Stimulated activated CD4-positive, alpha-beta T cell treated with anti-CD3 and anti-CD28 coated beads, Interleukin-1b, Interleukin-23, amount 100 ng/mL, for 24 hours (primary cell): ENCODE data around the gene MAGI3.
"Not testable (repeated sequence)": the region's sequence is repeated elsewhere in the genome, so short reads cannot be mapped to it uniquely, and the experiment has no call there.

Experiments used
- DNase-seq, 4 experiments: peaks; one replicate each; pipeline ENCODE4 v3.0.0-alpha.2; 2020; ENCODE audit warnings: low read depth in 4 of 4, low spot score in 1 of 4

The MAGI3 gene

DNA sequence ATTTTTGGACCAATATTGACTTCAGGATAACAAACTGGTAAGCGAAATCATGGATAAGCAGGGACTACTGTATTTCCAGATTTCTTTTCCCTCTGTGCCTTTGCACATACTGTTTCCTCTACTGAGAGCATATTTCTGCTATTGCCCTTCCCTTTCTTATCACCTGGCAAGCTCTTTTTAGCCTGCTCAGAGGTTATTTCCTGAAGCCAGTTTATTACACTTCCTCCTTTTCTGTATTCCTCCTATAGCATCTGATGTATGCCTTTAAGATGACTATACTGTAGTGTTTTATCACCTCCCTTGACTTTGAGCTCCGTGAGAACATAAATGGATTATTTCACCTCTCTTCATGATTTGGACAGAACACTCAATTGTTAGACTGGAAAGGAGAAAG, 49.0 kb downstream of the MAGI3 start:
- DNase-seq: no peak

- DNase-seq: no peak
Measured at GRCh38 chr1:113442131-113442530, 51.8 kb downstream of the MAGI3 start.

- DNase-seq: no peak
Measured at GRCh38 chr1:113444857-113445256, 54.5 kb downstream of the MAGI3 start.

GRCh38 chr1:113451710-113452109, 61.4 kb downstream of the MAGI3 start:
- DNase-seq: no peak

GRCh38 chr1:113452921-113453770, 62.8 kb downstream of the MAGI3 start:
- DNase-seq: no peak

DNA sequence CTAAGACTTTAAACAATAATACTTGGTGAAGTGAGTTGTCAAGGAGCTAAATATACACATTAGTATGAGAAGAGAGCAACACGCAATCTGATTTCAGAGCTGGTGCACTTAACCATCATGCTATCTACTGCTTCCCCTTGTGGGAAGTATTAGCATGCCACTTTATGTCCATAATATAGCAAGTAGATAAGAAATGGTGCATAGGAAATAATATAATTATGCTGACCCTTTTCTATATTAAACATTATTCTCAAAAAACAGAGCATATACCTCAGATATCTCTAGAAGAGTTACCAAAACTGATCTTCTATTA, 63.4 kb downstream of the MAGI3 start:
- no peak for DNase-seq

GRCh38 chr1:113455374-113455773, 65.1 kb downstream of the MAGI3 start:
- no peak for DNase-seq

GRCh38 chr1:113456967-113457366, 66.7 kb downstream of the MAGI3 start:
- DNase-seq: no peak

- DNase-seq: no peak
Measured at GRCh38 chr1:113459279-113459678, 69.0 kb downstream of the MAGI3 start.

DNA sequence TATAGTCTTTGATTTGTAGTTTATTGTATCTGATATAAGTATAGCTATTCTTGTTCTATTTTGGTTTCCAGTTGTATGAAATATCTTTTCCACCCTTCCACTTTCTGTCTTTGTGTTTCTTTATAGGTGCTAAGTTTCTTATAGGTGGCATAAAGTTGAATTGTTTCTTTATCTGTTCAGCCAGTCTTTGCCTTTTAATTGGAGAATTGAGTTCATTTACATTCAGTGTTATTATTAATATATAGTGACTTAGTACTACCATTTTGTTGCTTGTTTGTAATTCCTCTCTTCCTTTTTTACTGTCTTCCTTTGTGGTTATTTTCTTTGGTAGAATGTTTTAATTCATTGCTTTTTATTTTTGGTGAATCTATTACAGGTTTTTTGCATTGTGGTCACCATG, 77.7 kb downstream of the MAGI3 start:
- DNase-seq: no peak

GRCh38 chr1:113478427-113479195, 88.3 kb downstream of the MAGI3 start:
- not testable (repeated sequence) for DNase-seq

- no peak for DNase-seq
Measured at GRCh38 chr1:113479713-113480676, 89.7 kb downstream of the MAGI3 start.

- DNase-seq: not testable (repeated sequence)
Measured at GRCh38 chr1:113485131-113485530, 94.8 kb downstream of the MAGI3 start.

- no peak for DNase-seq
Measured at GRCh38 chr1:113488576-113489177, 98.4 kb downstream of the MAGI3 start.

- DNase-seq: no peak
Measured at GRCh38 chr1:113490384-113490783, 100.1 kb downstream of the MAGI3 start.

GRCh38 chr1:113493533-113493932, 103.2 kb downstream of the MAGI3 start:
- DNase-seq: no peak

- DNase-seq: no peak
Measured at GRCh38 chr1:113505357-113505756, 115.0 kb downstream of the MAGI3 start.

- DNase-seq: no peak
Measured at GRCh38 chr1:113507552-113508214, 117.4 kb downstream of the MAGI3 start.

DNA sequence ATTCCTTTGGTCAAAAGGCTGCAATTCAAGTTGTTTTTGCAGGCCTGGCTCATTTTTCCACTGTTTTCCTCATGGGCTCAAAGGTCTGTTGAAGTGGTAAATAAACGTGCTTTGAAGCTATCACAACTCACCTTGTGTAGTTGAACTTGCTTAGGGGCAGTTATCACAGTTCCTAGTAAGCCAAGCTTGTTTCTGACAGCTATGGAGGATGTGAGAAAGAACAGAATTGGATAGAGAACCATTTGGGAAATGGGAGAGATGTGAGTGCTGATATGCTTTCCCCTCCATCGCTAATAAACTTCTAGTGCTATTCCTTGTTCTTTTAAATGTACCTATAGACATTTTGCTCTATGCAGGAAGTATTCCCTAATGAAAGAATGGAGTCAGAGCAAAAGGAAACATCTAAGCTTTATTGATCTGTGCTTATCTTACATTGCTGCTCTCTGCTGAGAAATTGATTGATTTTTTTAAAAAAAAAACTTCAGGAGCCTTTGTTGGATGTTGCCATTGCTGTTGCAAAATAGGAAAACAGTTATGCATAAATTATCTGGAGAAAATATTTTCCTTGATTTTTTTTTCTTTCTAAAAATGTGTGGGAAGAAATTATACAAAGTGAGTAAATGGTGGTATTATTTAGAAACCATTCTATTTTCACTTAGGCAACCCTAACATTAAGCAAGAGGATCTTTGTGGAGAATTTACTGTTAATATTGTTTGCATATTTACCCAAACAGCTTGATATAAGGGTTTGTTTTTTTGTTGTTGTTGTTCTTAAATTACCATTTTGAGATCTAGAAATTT, 118.2 kb downstream of the MAGI3 start:
- DNase-seq: no peak

GRCh38 chr1:113509766-113510165, 119.5 kb downstream of the MAGI3 start:
- DNase-seq: not testable (repeated sequence)
